Fibroblast of the aortic adventitia (primary cell): ENCODE measurements around the gene CERS6. TPM values are rescaled to one million over a fixed set of nuclear protein-coding genes. Genes with fewer than 3 reads are reported as not detected.

ENCODE experiments used
- DNase-seq: peaks from one replicate; pipeline ENCODE4 v3.0.0-alpha.2; 2010; ENCODE audit warnings: low read depth
- H3K4me3 ChIP-seq: 2 replicates; pipeline ENCODE4 v1.5.1; 2011; ENCODE audit warnings: low read depth, mild to moderate bottlenecking, control low read depth, low read length, moderate library complexity
- total RNA-seq: library from RNA; depleted of rRNA; stranded (reverse); fragments of >200 nt; gene quantifications from 2 replicates; pipeline ENCODE4 v1.2.3, GENCODE V29; 2012; ENCODE audit warnings: low replicate concordance
- TF ChIP-seq, protein P1 (sequence below): IDR thresholded peaks from 2 replicates; pipeline ENCODE4 v1.5.1; 2011; ENCODE audit warnings: mild to moderate bottlenecking, low read length, control low read depth, inconsistent platforms; ENCODE audit not compliant: insufficient read depth

The CERS6 gene
- total RNA-seq, 1 donor: 14.2 TPM

DNA sequence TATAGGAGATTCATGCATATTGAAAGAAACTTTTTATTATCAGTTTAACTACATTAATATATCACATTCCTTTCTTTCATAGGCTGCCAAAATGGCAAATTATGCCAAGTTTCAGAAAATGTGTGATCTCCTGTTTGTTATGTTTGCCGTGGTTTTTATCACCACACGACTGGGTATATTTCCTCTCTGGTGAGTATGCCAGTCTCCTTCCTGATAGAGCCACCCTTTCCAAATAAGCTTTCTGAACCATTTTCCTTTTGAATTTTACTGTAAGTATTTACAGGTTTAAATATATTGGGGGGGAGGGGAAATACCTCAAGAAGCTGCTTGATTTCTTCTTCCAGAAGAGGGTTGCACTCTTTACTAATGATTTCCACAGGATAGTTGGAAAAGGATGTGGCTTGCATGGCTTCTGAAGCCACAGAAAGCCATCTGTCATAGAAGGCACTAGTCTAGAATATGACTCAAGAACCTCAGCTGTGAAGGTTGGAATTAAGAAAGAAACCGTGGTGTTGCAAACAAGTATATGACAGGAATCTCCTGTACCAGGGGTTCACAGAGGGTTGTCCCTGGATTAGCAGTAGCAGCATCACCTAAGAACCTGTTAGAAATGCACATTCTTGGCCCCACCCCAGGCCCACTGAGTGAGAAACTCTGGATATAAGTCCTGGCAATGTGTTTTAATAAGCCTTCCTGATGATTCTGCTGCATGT lies 261.9 kb downstream of the CERS6 start:
- H3K4me3 ChIP-seq: no peak overlapping the region
- no peak for DNase-seq
- TF ChIP-seq, protein P1, sequence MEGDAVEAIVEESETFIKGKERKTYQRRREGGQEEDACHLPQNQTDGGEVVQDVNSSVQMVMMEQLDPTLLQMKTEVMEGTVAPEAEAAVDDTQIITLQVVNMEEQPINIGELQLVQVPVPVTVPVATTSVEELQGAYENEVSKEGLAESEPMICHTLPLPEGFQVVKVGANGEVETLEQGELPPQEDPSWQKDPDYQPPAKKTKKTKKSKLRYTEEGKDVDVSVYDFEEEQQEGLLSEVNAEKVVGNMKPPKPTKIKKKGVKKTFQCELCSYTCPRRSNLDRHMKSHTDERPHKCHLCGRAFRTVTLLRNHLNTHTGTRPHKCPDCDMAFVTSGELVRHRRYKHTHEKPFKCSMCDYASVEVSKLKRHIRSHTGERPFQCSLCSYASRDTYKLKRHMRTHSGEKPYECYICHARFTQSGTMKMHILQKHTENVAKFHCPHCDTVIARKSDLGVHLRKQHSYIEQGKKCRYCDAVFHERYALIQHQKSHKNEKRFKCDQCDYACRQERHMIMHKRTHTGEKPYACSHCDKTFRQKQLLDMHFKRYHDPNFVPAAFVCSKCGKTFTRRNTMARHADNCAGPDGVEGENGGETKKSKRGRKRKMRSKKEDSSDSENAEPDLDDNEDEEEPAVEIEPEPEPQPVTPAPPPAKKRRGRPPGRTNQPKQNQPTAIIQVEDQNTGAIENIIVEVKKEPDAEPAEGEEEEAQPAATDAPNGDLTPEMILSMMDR: no peak

DNA sequence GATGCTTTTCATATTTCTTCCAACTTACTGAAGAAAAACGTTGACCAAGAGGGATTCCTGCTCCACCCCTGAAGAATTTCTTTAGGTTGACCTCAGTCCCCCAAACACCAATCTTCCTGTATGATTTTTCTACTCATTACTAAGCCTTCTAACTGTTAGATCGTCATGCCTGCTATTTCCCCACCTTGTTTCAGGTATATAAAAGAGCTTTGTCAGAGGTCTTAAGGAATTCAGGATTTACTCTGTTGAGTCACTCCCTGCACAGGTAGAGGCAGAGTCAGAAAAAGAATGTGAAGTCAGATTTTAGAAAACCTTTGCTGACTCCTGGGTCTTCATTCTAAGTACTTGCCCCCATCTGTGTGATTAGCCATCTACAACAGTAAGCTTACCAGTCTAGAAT lies 262.6 kb downstream of the CERS6 start:
- TF ChIP-seq, protein P1: no peak
- DNase-seq: no peak
- H3K4me3 ChIP-seq: no peak overlapping the region

GRCh38 chr2:168719446-168719845 lies 263.4 kb downstream of the CERS6 start:
- TF ChIP-seq, protein P1: no peak
- no peak for DNase-seq
- no peak overlapping the region for H3K4me3 ChIP-seq

- TF ChIP-seq, protein P1: no peak
- no peak overlapping the region for H3K4me3 ChIP-seq
- peak; percentile 47 for DNase-seq
Observed at GRCh38 chr2:168722592-168722991, 266.5 kb downstream of the CERS6 start.

- DNase-seq: peak; percentile 16
- no peak overlapping the region for H3K4me3 ChIP-seq
- TF ChIP-seq, protein P1: no peak
Observed at GRCh38 chr2:168723275-168723899, 267.3 kb downstream of the CERS6 start.

- TF ChIP-seq, protein P1: no peak
- DNase-seq: no peak
- H3K4me3 ChIP-seq: no peak overlapping the region
Observed at GRCh38 chr2:168726375-168726774, 270.3 kb downstream of the CERS6 start.
